HG02973 (cell line): Measurements from ENCODE around the gene CDK19.
"Not testable (repeated sequence)": the region's sequence is repeated elsewhere in the genome, so short reads cannot be mapped to it uniquely, and the experiment has no call there.

Source experiments
- ATAC-seq: cut with Tn5 transposase; IDR thresholded peaks from one replicate; pipeline ENCODE4 v1.9.1; 2021; ENCODE audit warnings: moderate library complexity; ENCODE audit not compliant: unreplicated experiment

The CDK19 gene

DNA sequence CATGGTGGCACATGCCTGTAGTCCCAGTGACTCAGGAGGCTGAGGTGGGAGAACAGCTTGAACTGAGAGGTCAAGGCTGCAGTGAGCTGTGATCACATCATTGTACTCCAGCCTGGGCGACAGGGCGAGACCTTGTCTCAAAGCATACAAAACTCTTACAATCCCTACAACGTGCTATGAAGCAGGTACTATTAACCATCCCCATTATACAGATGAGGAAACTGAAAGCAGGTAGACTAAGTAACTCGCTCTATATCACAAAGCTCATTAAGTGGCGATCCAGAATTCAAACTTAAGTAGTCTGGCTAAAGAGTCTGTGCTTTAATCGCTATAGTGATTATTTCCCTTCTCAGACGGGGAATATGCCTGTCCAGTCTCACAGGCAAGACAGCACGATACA lies 54.7 kb downstream of the CDK19 start:
- ATAC-seq = no peak

- not testable (repeated sequence) for ATAC-seq
These were observed 55.2 kb downstream of the CDK19 start for GRCh38 chr6:110760098-110760497.

DNA sequence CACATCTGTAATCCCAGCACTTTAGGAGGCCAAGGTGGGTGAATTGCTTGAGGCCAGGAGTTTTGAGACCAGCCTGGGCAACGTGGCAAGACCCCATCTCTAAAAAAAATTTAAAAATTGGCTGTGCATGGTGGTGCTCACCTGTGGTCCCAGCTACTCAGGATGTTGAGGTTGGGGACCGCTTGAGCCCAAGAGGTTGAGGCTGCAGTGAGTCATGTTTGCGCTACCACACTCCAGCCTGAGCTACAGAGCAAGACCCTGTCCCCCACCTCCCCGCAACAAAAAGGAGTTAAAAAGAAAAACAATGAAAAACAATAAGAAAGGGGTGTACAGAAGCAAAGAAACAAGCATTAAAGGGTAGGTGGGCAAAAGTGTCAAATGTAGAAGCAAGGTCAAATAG lies 57.3 kb downstream of the CDK19 start:
- ATAC-seq = no peak

- no peak for ATAC-seq
These were observed 58.5 kb downstream of the CDK19 start for GRCh38 chr6:110756817-110757216.

GRCh38 chr6:110755411-110755834 lies 59.8 kb downstream of the CDK19 start:
- ATAC-seq = no peak

DNA sequence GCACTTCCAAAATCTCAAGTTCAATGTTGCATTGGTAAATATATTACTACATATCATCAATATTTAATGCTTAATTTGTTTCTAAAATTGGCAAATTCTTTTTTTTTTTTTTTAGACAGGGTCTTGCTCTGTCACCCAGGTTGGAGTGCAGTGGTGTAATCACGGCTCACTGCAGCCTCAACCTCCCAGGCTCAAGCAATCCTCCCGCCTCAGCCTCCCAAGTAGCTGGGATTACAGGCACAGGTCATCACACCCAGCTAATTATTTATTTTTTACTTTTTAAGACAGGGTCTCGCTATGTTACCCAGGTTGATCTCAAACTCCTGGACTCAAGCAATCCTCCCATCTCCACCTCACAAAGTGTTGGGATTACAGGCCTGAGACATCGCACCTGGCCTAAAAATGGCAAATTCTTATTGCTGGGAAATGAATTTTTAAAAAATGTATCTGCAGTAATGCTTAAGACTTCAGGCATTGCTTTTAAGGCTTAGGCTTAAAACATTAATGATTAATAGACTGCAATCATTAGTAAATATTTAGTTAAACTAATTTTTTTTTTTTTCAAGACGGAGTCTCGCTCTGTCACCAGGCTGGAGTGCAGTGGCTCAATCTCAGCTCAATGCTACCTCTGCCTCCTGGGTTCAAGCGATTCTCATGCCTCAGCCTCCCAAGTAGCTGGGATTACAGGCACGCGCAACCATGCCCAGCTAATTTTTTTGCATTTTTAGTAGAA lies 61.2 kb downstream of the CDK19 start:
- not testable (repeated sequence) for ATAC-seq

GRCh38 chr6:110748453-110748852 lies 66.8 kb downstream of the CDK19 start:
- ATAC-seq = no peak

- ATAC-seq = no peak
These were observed 68.6 kb downstream of the CDK19 start for GRCh38 chr6:110746680-110747079.

GRCh38 chr6:110744991-110745390 lies 70.3 kb downstream of the CDK19 start:
- no peak for ATAC-seq

DNA sequence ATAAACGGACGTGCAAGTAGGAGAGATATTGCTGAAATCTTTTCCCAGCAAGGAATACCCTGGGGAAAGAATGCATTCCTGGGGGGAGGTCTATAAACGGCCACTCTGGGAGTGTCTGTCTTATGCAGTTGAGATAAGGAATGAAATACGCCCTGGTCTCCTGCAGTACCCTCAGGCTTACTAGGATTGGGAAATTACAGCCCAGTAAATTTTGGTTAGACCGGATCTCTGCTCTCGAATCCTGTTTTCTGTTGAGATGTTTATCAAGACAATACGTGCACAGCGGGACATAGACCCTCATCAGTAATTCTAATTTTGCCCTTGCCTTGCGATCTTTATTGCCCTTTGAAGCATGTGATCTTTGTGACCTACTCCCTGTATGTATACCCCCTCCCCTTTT lies 72.7 kb downstream of the CDK19 start:
- ATAC-seq = not testable (repeated sequence)

DNA sequence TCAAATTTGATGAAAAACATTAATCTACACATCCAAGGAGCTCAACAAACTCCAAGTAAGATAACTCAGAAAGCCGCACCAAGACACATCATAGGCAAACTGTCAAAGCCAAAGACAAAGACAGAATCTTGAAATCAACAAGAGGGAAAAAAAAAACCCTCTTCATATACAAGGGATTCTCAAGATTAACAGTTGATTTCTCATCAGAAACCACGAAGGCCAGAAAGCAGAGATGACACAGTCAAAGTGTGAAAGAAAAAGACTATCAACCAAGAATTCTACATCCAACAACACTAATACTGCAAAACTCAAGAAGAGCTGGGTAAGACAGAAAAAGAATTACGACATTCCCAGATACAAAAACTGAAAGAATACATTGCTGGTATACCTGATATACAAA lies 73.8 kb downstream of the CDK19 start:
- ATAC-seq = no peak

GRCh38 chr6:110738899-110739365 lies 76.3 kb downstream of the CDK19 start:
- peak; percentile 60 for ATAC-seq

GRCh38 chr6:110735666-110736065 lies 79.6 kb downstream of the CDK19 start:
- ATAC-seq = no peak

DNA sequence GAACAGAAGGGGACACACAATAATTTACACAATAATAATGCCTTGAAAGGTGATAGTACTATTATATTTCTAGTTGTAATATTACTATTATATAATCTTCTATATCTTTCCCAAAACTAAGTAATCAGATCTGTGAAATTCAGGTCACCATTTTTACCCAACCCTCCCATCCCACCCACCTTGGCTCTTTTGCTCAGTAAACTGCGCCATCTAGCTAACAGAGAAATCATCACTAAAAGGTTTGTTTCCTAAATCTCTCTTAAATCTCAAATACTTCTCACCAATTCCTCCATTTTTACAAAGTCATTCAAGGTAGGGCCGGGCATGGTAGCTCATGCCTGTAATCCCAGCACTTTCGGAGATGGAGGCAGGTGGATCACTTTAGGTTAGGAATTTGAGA lies 83.4 kb downstream of the CDK19 start:
- no peak for ATAC-seq

GRCh38 chr6:110731196-110731595 lies 84.1 kb downstream of the CDK19 start:
- ATAC-seq = no peak

DNA sequence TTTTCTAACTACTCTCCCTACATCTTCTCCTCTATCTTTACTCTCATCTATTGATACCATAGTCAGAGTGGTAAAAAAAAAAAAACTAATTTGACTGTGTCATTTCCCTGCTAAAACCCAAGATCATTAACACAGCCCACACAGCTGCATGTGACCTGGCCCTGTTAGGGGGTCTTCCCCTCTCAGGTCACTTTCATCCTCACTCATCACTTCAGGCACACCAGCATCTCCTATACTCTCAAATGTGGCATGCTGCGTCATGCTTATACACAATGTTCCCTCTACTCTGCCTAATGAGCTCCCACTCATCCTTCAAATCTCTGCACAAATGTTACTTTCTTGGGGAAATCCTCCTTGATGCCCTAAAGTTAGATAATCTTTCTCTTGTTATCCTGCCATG lies 86.8 kb downstream of the CDK19 start:
- peak; percentile 73 for ATAC-seq

GRCh38 chr6:110723017-110723416 lies 92.3 kb downstream of the CDK19 start:
- ATAC-seq = no peak

DNA sequence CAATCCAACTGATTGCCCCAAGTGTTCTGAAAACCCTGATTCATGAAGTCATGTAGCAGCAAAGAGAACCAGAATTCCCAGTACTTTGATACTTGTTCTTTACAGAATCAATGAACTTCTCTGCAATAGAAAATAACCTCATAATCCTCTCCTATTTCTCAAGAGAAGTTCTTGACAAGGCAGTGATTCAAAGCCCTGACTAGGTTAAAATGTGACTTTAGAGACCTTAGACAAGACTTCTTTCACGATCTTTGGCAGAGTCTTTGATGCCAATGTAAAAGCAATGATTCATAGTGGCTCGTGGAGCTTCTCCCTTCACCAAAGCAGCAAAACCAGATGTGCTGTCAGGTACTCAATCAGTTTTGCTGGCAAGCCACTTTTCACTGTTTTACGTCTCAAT lies 95.2 kb downstream of the CDK19 start:
- no peak for ATAC-seq

- ATAC-seq = not testable (repeated sequence)
These were observed 95.7 kb downstream of the CDK19 start for GRCh38 chr6:110719601-110720000.

- no peak for ATAC-seq
These were observed 101.1 kb downstream of the CDK19 start for GRCh38 chr6:110714143-110714542.

DNA sequence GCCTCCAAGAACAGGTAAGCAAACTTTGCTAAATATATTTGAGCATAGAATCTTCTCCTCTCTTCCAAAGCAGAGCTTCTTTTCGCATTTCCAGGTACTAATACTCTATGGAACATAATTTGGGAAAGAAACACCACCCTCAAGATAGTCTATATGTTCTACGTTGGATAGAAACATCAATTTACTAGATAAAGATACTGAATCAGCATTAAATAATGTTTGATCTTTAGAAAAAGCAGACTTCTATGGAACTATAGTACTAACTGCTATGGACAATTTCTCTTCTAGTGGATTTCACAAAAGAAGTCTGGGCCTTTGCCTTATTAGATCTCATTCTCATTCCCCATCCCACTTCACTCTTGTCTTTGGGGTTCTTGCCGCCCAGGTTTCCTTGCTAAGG lies 103.0 kb downstream of the CDK19 start:
- ATAC-seq = no peak

DNA sequence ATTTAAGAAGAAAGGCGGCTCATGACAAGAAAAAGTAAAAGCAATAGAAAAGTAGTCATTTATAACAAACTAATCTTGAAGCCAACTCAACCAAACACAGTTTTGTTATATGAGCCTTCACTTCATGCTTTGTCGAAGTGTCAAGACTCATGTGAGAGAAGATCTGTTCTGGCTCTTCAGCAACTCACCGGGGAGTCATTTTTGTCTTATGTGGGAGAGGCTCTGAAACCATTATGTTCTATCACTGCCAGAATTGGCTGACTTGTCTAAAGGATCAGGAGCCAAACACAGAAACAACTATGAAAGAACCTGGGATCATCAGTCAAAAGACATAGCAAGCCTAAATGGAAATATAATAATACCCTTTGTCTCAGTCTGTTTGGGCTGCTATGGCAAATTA lies 105.2 kb downstream of the CDK19 start:
- ATAC-seq = no peak
